Brain pericyte (primary cell): ENCODE measurements around the gene DCTN5.
"Not testable (repeated sequence)": the region's sequence is repeated elsewhere in the genome, so short reads cannot be mapped to it uniquely, and the experiment has no call there.

ENCODE experiments used
- DNase-seq: peaks from one replicate; pipeline ENCODE4 v3.0.0-alpha.2; 2012; ENCODE audit warnings: low read depth, low spot score

The DCTN5 gene

DNA sequence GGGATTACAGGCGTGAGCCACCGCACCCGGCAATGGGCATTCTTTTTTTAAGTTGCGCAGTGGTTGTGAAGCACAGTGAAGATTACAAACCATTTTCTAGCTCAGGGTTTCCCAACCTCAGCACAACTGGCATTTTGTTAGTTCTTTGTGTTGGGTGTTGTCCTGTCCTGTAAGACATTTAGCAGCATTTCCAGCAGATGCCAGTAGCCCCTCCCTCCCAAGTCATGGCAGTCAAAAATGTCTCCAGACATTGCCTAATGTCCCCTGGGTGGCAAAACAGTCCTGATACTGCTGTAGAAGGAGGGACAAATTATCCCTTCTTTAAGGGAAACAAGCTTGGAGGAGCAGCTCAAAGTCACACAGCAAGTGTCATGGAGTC is 53.0 kb downstream of the DCTN5 start:
- no peak for DNase-seq

DNA sequence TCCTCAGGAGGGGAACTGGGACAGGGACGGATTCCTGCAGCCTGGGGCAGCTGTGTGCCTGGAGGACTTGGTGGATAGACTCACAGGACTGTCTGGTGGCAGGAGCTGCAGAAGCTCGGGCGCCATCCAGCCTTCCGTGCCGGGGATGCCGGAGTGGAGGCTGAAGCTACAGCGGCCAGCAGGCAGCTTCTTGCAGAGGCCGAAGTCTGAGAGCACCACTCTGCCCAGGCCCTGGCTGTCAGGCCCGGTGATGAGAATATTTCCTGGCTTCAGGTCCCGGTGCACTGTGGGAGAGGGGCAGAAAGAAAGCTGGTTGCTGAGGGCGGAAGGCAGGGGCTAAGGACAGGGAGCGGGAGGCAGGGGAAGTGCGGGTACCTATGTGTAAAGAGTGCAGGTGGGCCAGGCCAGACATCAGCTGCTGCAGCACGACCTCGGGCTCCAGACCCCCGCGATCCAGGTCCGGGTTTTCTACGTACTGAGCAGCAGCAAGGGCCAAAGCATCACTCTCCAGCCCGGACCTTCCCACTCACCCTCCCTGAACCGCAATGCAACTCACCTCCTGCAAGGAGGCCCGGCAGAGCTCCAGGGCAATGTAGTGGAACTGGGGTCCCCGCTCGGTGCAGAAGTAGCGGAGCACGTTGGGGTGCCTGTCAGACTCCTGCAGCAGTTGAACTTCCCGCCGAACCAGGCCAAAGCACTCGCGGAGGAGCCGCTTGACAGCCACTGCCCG is 53.5 kb downstream of the DCTN5 start:
- no peak for DNase-seq

DNA sequence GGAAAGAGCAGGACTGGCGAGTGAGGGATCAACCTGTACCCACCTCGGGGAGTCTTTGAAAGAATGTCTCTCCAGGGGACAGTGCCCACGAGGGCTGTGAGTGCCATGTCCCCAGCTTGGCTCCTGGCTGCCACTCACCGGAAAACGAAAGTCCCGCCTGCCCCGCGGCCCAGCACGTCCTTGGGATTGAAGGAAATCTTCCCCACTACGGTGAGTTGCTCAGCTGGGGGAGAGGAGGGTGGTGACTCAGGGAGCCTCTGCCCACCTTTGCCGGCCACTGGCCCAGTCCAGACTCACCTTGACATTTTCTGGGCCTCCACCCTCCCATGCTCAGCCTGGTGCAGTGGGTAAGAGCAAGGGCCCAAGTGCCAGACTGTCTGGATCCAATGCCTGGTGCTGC is 54.5 kb downstream of the DCTN5 start:
- DNase-seq, result no peak

DNA sequence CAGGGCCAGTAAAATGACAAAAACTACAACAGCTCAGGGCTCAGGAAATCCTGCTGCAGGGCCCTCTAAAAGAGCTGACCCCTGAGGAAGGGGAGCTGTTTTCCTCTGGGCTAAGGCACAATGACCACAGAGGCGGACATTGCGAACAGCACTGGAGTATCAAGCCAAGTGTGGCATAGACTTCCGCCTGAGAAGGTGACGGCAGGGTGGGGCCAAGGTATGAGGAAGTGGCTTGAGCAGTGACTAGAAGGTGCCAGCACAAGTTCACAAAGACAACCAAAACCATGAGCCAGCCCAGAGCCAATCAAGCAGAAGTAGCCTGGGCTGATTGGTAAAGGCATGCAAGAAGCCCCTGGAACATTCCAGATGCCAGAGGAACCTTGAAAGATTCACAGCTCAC is 57.8 kb downstream of the DCTN5 start:
- no peak for DNase-seq

DNA sequence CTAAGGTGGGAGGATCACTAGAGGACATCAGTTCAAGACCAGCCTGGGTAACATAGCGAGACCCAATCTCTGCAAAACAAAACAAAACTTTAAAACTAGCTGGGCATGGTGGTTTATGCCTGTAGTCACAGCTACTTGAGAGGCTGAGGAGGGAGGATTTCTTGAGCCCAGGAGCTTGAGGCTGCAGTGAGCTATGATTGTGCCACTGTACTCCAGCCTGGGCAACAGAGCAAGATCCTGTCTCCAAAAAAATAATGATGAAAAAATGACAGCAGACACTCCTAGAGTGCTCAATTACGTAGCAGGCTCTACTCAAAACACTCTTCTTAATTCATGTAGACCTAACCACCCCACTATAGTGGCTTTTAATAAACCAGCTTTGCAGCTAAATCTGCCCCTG is 58.8 kb downstream of the DCTN5 start:
- no peak for DNase-seq

DNA sequence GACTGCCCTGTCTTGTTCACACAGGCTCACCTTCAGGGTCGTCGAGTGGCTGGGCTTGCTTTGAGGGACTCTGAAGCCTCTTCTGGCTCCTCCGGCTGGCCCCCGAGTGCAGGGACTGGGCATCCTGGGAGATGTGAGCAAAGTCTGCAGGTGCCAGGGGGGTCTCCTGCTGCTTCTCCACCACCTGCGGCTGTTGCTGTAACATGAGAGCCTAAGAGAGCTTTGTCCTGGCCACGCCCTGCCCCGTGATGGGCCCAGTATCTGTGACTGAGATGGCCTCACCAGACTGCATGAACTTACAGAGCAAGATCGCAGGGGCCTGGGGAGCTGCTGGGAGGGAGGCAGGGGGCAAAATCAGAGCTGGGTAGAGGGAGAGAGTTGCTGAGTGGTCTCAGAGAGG is 59.2 kb downstream of the DCTN5 start:
- DNase-seq, result no peak

DNA sequence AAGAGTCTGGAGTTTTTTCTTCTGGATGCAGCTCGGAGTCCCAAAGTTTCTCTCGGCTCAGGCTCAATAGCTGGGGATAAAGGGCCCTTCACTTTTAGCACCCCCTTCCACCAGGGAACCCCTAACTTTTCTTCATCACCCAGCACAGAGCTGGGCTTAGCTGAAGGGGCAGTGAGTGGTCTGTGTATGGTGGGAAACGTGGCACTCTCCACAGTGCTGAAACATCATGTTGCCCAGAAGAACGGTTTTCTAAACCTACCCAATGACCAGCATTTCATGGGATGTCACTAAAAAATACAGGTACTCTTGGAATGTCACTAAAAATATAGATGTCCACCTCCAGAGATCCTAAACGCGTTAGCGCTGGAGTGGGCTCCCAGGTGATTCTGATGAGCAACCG is 59.8 kb downstream of the DCTN5 start:
- no peak for DNase-seq

DNA sequence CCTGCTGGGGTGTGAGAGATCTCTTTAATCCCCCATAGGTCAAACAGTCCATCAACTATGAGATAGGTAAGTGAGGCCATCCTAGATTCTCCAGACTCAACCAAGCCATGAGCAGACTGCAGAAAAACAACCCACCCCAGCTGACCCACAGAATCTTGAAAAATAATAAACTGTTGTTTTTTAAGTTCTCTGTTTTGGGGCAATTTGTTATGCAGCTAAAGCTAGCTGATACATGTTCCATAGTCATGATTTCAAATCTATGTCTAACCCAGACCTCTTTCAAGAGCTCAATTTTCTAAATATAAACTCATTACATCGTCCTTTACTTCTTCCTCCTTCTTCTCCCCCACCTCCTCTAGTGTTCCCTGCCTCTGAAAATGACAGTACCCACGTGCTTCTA is 61.7 kb downstream of the DCTN5 start:
- no peak for DNase-seq

DNA sequence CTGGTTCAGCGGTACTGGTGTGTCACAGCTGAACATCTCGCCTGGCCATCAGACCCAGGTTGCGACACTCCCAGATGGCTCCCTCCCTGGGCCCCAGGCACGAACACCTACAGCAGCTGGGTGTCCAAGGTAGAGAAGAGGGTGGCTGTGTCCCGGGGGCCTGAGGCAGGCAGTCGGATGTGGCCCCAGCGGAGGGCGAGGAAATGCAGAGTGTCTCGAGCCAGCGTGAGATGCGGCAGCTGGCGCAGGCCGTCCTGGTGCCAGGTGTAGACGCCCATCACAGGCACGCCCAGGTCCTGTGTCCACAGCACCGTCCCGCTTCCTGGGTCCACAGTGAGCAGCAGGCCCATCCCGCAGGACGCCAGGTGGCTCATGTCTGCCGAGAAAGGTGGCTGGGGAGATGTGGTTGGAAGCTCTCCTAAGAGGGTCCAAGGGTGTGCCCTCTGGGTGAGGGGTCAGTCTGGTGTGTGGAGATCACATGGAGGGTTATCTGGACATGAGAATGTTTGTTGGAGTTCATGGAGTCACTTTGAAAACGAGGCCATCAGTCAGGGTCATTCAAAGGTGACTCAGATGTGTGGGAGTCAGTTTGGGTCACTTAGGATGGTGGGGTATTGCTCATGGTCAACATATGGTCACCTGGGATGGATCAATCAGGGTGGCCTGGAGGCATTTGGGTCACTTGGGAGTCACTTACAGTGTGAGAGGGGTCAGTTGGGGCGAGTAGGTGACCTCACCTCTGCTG is 63.7 kb downstream of the DCTN5 start:
- no peak for DNase-seq

DNA sequence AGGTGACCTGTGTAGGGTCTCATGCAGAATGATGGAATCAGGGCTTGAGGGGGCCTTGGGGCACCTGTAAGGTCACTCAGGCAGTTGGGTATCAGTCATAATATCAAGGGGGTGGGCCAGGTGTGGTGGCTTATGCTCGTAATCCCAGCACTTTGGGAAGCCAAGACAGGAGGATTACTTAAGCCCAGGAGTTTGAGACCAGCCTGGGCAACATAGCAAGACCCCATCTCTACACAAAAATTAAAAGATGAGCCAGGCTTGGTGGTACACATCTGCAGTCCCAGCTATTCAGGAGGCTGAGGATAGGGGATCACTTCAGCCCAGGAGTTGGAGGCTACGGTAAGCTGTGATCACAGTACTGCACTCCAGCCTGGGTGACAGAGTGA is 64.2 kb downstream of the DCTN5 start:
- DNase-seq, result no peak

DNA sequence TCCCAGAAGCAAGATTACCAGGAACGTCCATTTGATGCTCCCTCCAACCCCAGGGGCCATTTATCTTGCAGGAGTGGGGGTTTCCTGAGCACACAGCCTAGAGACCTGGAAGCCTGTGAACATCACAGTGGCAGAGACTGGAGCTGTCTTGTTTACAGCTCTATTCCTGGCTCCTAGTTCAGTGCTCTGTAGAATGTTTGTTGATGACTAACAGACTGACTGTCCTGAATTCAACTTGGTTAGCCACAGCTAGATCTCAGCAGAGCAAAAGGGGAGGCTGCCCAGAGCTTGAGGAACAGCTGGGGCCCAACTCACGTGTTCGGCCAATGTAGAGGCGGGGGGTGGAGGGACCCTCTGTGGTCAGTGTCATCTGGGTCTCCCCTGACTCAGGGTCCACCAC is 65.2 kb downstream of the DCTN5 start:
- no peak for DNase-seq

DNA sequence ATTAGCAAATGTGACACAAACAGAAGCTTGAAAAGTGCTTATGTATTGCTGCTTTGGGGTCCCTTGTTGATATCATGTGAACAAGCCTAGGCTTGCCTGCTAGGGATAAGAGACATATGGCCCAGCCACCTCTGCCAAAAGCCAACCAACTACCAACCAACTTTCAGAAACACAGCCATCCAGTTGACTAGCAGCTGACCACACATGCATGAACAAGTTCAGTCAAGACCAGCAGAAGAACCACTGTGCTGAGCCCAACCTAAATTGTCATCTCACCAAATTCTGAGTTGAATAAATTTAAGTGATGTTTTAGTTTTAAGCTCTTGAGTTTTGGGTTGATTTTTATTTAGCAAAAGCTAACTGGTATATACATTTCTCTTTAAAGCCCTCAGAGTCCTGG is 68.3 kb downstream of the DCTN5 start:
- no peak for DNase-seq

DNA sequence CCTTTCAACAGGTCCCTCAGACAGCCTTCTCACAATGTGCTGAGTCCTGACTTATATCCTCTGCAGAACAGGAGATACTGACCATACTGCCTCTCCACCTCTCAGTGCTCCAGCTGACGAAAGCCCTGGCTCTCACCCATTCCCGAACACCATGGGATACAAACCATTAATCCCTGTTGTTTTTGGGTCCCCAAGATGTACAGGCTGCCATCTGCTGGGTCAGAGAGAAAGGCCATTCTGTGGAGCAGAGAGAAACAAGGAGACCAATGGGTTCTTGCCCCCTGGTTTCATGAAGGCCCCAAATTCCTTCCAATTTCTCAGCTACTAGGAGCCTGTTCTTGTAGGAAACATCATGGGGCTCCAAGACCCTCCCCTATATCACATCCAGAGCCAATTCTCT is 68.7 kb downstream of the DCTN5 start:
- no peak for DNase-seq

DNA sequence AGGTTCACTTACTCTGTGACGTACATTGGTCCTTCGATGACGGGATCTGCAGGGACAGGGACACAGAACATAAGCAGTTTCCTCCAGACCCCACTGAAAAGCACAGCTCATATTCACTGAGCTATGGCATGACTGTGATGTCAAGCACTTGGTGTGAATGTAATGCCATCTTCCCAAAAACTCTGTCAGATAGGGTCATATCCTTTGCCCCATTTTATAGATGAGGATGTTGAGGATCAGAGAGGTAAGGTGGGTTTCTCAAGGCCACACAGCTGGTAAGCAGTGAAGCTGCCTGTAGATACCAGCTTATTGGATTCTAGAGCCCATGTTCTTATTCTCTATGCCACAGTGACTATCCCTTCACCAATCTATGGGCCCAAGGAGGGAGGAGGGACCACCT is 69.2 kb downstream of the DCTN5 start:
- no peak for DNase-seq

DNA sequence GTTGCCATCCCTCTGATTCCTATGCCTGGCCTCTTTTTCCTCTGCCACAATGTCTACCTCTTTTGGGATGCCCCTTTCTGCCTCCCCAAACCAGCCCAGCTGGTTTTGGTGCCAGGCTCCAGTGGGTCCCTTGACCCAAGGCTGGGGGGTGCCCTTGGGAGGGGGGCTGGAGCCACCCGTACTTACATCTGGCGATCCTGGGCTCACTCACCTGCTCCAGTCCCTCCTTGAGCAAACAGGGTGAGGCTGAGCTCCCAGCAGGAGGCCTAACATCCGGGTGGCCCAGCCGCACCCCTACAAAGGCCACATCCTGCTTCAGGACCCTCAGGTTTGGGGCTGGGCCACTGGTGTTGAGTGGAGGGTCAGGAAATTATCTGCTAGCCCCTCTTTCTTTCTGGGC is 70.5 kb downstream of the DCTN5 start:
- DNase-seq, result no peak

DNA sequence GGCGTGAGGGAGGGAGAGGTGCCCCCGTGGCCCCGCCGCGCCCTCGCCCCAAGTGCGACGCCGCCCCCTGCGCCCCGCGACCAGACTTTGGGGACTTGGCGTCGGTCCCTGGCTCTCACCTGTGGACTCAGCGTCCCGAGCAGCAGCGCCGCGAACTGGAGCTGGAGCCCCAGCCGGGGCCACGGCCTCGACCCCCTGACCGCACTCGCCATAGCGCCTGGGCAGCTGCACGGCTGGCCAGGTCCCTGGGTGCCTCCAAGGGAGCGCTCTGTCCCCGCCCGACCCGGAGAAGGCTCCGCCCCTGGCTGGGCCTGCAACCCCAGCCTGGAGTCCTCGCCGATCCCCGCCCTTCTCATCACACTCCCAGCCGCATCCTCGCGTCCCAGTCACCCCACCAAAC is 71.7 kb downstream of the DCTN5 start, which contains the start of gene ERN2:
Gene ERN2, minus strand, starts transcription at position 247 of the 400 bp plus-strand sequence. Its CDS starts 35 bp downstream, at position 212.
- no peak for DNase-seq

DNA sequence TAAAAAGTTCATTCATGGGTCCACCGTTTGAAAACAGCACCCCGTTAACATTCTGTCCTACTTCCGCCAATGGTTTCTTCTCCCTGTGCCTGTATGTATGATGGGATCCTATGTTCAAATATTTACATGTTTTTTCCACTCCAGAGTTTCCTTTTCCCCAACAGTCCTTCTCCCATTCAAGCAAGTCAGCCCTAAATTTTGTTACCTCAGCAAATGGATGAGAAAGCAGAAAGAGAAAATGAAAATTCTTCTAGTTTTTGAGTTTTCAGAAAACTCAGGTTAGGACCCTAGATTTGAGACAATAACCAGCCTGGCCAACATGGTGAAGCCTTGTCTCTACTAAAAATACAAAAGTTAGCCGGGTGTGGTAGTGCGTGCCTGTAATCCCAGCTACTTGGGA is 75.2 kb downstream of the DCTN5 start:
- DNase-seq, result no peak

DNA sequence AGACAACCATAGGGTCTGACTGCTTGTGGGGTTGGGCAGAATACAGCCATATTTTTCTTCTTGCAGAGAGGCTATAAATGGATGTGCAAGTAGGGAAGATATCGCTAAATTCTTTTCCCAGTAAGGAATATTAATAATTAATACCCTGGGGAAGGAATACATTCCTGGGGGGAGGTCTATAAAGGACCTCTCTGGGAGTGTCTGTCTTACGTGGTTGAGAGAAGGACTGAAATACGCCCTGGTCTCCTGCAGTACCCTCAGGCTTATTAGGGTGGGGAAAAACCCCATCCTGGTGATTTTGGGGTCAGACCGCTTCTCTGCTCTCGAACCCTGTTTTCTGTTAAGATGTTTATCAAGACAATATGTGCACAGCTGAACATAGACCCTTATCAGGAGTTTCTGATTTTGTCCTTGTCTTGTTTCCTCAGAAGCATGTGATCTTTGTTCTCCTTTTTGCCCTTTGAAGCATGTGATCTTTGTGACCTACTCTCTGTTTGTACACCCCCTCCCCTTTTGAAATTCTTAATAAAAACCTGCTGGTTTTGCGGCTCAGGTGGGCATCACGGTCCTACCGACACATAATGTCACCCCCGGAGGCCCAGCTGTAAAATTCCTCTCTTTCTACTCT is 81.5 kb downstream of the DCTN5 start:
- not testable (repeated sequence) for DNase-seq

DNA sequence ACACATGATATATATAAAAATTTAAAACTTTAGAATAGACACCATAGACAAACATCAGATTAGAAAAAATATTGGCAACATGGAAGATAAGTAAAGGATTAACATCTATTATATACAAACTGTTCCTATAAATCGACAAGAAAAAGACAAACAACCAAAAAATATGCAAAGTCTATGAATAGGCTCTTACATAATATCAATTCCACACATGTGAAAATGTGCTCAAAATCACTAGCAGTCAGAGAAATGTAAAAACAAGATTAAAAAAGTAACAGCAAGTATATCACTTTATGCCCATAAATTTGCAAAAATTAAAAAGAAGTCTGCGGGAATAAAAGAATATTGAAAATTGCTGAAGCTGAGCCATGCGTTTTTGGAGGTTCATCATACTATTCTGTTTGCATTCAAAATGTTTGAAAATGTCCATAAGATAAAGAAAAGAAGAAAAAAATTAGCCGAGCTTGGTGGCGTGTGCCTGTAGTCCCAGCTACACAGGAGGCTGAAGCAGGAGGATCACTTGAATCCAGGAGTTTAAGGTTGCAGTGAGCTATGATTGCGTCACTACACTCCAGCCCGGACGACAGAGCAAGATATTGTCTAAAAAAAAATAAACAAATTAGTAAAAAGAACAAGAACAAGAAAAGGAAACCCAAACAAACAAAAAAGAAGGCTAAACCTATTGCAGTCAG is 83.0 kb downstream of the DCTN5 start:
- no peak for DNase-seq

DNA sequence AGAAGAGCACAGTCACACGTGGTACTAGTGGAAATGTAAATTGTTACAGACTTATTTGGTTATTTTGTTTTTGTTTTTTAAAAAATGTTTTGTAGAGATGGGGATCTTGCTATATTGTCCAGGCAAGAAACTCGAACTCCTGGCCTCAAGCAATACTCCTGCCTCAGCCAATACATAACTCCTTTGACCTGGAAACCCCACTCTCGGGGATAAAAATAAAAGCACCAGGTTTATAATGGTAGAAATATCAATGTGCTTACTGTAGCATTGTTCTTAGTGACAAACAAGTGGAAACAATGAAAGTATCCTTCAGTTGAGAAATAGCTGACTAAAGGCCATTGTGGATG is 83.5 kb downstream of the DCTN5 start:
- DNase-seq, result no peak

DNA sequence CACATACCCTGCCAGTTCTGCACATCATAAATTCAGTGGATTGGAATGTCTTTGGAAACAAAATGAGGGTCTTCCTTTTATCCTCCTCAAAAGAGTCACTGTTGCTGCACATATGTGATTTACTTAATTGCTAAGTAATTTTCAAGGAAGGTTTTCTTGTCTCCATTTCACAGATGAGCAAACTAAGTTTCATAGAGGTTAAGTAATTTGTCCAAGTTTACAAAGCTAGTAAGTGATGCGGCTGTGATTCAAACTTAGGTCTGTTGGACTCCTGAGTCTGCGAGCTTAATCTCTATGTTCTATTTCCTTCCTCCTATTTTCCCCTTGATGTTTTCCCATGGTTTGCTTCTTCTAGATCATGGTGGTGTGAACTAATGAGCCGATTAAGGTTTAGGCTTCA is 85.4 kb downstream of the DCTN5 start:
- no peak for DNase-seq
